GM18508 (cell line): ENCODE results near the gene PPM1G.
"Not testable (repeated sequence)": the region's sequence is repeated elsewhere in the genome, so short reads cannot be mapped to it uniquely, and the experiment has no call there.

Experiments used
- ATAC-seq: cut with Tn5 transposase; IDR thresholded peaks from one replicate; pipeline ENCODE4 v1.9.1; 2021; ENCODE audit warnings: moderate number of reproducible peaks; ENCODE audit not compliant: insufficient read depth, unreplicated experiment

PPM1G gene, protein sequence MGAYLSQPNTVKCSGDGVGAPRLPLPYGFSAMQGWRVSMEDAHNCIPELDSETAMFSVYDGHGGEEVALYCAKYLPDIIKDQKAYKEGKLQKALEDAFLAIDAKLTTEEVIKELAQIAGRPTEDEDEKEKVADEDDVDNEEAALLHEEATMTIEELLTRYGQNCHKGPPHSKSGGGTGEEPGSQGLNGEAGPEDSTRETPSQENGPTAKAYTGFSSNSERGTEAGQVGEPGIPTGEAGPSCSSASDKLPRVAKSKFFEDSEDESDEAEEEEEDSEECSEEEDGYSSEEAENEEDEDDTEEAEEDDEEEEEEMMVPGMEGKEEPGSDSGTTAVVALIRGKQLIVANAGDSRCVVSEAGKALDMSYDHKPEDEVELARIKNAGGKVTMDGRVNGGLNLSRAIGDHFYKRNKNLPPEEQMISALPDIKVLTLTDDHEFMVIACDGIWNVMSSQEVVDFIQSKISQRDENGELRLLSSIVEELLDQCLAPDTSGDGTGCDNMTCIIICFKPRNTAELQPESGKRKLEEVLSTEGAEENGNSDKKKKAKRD

DNA sequence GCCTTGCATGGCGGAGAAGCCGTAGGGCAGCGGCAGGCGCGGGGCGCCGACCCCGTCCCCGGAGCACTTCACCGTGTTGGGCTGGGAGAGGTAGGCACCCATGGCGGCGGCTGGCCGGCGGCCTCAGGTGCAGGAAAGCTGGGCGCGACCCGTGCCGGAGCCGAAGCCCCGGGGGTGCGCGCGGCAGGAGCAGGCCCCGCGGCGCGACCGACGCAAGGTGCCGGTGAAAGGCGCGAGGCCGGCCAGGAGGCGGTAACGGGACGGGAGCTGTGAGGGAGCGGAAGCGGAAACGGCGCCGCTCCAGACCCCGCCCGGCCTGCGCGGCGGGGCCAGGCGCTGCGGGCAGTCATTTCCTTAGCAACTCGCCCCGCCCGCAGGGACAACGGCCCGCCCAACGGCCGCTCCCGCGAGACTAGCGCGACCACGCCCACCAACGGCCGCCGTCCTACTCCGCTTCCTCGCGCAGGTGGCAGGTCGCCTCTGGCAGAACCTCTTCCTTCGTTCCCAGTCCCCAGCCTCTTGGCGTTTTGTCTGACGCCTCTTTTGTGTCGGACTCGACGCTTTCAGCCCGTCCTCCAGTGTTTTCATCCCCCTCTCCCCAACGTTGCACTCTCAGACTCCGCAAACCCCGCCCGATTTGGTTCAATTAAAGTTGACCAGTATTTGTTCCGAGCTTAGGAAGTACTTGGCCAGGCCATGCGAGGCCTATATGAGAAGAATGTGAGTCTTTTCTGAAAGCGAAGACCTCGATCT lies at the start of gene PPM1G:
Gene PPM1G (minus strand): TSS at position 271 of the 753 bp plus-strand sequence. CDS start 169 bp downstream, at position 102.
- peak; percentile 59 for ATAC-seq

DNA sequence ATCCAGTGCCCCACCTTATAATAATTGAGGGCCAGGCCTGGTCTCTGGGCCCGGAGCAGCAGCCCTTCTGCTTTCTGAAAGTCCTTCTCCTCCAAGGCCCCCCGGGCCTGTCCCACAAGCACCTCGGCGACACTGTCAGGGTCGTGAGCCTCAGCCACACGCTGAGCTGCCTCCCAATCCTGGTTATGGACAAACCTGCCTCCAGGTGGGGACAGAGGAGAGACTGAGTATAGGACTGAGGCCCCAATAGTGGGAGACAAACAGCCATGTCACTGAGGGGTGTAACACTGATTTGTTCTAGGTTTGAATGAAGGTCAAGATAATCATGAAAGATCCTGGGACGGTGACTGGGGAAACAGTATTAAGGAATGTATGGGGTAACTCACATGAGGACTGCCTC lies 44.6 kb upstream of the PPM1G start:
- no peak for ATAC-seq

DNA sequence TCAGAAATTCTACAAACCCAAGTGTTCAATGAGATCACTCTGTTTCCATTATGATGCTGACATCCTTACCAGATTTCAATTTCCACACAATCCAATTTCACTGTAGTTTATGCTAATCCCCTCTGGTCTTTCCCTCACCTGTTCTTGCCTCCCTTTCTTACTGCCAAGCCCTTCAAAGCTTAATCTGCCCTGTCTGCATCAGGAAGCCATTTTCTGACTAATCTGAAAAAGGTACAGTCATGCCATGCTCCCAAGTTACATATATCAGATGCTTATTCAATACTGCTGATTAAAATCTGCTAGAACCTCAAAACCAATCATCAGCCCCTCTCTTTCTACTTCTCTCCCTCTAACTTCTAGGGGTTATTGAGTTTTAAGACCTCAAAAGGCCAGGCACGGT lies 41.7 kb upstream of the PPM1G start:
- ATAC-seq: no peak

DNA sequence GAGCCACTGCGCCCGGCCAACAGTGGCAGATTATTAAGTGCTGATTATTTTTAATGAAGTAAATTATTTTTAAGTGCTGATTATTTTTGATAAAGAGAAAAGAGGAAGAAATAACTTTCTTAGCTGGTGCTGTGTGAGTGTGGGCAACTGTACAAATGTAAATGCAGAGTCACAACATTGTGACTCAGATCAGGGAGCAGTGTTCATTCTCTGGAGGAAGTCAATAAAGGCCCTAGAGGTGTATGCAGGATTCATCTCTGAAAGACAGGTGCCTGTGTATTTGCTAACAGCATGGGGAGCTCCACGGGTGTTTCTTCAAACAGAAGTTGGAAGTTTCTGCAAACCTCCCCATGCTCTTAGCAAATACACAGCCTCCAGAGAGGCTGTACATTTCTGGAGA lies 39.0 kb upstream of the PPM1G start:
- no peak for ATAC-seq

DNA sequence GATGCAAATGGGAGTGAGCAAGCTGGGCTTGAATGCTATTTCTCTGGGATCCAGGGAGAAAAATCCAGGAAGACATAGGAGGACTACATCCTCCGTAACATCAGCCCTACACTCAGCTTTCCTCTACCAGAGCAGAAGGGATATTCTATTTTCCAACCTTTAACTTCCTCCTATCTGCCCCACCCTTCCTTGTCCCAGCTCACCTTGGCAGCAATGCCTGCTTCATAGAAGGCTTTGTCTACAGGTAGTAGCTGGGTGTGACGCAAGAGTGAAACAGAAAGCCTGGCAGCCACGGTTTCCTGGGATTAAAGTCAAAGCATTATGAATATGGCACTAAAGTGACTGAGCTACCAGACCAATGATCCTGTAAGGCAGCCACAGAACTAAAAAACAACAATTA lies 36.7 kb upstream of the PPM1G start:
- no peak for ATAC-seq

DNA sequence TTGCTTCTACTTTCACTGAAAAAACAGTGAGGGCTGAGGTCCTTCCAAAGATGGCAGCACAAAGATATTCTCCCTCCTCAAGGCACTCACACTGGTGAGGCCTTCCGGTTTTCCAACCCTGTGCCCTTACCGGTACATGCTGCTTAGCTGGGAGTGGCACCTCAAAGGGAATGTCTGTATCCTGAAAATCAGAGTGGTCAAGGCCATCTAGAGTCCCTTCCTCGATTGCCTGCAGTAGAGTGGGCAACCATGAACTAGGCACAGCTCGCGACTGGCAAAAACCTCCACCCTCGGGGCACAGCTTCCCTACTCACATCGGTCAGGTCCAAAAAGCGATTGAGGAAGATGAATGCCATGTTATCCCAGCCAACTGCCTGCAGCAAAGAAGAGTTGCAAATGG lies 36.2 kb upstream of the PPM1G start:
- ATAC-seq: no peak

DNA sequence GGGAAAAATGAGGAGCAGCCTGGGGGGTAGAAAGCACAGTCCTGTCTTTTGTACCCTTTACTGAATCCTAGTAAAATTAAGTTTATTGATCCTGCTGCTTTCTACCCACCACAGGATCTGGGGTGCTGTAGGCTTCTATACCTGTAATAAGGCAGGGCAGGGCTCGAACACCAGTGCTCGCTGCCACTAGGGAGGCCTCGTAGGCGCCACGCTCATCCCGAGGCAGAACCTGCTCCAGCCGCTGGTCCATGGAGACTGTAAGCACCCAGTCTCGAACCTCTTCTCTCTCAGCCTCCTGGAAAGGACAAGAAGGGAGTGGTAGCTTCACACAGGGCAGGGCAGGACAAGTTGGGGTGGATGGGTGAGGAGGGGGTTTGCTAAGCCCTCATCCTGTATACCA lies 35.8 kb upstream of the PPM1G start:
- no peak for ATAC-seq

DNA sequence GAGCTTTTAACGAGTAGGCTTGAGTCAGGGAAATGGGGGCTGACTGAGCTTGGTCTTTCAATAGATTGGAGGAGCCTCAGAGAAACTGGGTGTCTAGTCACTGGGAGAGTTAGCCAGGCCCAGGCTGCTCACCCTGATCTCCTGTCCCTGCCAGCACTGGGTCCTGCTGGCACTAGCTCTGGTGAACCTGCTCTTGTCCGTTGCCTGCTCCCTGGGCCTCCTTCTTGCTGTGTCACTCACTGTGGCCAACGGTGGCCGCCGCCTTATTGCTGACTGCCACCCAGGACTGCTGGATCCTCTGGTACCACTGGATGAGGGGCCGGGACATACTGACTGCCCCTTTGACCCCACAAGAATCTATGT lies 33.5 kb upstream of the PPM1G start:
- ATAC-seq: no peak

DNA sequence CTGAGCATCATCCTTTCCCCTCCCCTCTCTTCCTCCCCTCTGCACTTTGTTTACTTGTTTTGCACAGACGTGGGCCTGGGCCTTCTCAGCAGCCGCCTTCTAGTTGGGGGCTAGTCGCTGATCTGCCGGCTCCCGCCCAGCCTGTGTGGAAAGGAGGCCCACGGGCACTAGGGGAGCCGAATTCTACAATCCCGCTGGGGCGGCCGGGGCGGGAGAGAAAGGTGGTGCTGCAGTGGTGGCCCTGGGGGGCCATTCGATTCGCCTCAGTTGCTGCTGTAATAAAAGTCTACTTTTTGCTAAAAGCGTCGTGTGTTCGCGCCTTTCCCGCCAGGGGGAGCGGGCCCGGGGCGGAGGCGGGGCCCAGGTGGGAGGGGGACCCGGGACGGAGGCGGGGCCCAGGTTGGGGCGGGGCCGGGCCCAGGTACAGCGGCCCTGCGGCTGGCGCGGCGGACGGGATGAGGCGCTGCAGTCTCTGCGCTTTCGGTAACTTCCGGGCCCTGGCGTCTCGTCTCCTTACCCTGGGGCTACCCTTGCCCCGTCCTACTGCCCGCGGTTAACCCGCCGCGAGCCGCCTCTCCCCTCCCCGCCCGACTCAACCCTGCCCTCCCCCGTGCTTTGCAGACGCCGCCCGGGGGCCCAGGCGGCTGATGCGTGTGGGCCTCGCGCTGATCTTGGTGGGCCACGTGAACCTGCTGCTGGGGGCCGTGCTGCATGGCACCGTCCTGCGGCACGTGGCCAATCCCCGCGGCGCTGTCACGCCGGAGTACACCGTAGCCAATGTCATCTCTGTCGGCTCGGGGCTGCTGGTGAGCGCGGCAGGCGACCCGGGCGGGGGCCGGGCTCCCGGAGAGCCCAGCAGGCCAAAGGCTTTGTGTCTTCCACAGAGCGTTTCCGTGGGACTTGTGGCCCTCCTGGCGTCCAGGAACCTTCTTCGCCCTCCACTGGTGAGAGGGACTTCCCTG lies 32.8 kb upstream of the PPM1G start, which contains the start of gene KRTCAP3:
Gene KRTCAP3 (plus strand): TSS at position 424 of the 962 bp plus-strand sequence. CDS start 32 bp downstream, at position 456.
- no peak for ATAC-seq

DNA sequence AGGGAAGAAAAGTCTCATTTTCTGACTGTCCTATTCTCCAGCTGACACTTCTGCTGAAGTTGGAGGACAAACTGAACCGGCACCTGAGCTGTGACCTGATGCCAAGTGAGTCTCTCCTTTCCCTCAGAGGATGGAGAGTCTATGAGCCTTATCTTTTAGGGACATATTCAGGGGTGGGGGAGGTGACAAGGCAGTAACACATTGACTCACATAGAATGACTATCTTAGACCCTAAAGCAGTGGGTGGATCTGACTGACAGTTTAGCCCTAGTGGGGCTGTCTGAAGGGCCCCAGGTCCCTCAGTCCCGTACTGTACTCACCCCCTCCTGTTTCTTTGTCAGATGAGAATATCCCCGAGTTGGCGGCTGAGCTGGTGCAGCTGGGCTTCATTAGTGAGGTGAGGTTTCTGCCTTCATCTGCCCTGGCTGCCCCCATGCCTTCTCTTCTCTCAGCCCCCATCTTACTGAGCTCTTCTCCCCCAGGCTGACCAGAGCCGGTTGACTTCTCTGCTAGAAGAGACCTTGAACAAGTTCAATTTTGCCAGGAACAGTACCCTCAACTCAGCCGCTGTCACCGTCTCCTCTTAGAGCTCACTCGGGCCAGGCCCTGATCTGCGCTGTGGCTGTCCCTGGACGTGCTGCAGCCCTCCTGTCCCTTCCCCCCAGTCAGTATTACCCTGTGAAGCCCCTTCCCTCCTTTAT lies 32.0 kb upstream of the PPM1G start:
- ATAC-seq: no peak

DNA sequence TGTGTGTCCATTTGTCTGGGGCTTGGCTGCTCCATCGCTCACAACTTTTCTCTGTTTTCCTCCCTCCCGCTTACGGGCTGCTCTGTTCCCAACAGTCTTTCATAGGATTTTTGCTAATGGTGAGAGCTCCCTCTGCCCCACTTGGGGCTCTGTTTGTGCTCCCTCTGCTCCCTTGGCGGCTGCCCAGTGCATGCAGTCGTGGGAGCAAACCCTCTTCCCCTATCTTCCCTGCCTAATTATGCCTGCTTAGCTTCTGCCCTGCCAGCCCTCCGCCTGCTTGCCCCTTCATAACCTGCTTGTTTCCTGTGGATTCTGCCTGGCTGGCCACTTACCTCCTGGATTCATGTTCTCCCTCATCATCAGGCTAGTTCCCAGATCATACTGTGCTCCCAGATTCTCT lies 26.2 kb upstream of the PPM1G start:
- ATAC-seq: no peak

DNA sequence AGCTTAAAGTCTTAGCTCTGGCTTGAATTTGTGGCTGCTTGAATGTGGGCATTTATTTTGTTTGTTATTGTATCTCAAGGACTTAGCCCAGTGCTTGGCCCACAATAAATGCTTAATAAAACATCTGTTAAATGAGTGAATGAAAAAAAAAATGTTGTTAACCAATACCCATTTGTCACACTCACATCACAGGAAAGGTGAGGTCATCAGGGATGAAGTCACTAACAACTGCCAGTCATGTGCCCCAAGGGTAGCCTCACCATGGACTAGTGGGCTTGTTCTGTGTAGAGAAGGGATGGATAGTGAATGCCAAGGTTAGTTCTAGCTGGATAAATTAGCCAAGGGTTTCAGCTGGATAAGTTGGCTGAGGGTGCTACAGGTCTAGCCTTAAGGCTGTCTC lies 22.0 kb upstream of the PPM1G start:
- ATAC-seq: no peak

DNA sequence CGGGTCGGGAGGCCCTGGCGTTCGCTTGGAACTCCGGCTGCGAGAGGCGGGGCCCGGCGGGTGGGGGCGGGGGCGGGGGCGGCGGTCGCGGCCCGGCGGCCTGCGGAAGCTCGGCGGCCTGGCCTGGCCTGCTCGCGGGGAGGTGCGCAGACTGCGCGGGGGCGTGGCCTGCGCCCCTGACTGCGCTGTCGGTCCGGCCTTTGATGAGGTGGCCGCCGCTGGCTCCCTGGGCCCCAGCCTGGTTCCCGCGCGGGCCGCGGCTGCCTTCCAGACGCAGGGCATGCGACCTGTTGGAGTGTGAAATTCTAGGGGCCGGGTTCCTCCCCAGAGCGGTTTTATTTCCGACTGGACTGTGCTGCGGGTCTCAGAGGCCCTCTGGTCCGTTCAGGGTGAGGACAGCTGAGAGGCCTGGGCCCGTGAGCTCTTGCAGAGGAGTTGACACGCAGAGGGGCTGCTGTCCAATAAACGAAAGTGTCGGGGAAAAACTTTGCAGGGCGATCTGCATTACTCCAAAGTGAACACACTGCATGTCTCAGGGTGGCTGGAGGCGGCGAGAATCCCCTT lies 19.7 kb upstream of the PPM1G start:
- ATAC-seq: peak; percentile 21

DNA sequence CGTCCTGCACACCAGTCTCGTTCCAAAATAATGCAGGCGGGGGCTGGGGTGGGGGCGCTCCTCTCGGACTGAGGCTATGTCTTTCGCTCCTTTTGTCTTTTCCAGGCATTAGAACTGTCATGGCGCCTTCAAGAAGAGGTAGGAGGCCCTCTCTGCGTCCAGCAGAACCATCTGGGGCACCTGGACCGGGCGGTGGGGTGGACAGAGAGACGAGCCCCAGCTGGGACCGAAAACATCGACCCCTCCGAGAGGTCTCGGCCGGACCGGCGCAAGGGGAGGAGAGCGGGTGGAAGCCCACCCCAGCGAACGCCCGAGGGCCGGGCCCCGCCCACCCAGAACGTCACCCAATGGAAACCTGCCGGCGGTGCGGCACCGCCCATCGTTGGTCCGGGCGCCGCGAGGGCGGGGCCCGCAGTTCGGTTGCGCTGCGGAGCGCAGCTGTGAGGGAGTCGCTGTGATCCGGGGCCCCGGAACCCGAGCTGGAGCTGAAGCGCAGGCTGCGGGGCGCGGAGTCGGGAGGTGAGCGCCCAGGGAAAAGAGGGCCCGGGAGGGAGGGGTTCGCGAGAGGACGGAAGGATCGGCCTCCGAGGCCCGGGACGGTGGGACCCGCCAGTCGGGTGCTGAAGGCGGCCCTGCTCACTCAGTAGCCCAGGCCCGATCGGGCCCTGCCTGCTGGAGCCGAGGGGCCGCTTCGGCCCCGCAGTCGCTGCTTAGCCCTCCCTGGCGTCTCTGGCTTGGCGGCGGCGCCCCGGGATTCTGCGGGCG lies 19.0 kb upstream of the PPM1G start, which contains the start of gene NRBP1:
Gene NRBP1 (plus strand): TSS at position 419 of the 765 bp plus-strand sequence. CDS start 4,643 bp downstream, outside the sequence.
- peak; percentile 65 for ATAC-seq

DNA sequence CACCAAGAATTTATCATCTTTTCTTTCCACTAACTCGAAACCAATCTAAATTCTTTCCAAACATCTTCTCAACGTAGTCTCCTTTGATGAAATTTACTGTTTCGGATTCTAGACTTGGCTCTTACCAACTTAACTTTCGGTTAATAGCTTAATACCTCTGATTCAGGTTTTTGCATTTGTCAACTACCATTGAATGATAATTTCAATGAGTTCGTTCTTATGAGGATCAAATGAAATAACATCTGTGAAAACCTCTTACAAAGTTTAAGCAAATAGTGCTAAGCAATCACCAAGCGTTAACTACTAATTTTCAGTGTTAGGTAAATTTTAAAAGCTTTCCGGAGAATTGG lies 18.4 kb upstream of the PPM1G start:
- no peak for ATAC-seq

DNA sequence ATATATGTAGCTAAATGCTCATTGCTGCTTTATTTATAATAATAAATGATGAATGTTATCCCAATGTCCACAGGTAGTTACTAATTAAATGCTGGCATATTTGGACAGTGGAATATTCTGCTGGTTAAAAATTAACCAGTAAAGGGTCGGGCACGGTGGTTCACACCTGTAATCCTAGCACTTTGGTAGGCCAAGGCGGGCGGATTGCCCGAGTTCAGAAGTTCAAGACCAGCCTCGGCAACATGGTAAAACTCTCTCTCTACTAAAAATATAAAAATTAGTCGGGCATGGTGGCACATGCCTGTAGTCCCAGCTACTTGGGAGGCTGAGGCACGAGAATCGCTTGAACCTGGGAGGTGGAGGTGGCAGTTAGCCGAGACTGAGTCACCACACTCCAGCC lies 15.6 kb upstream of the PPM1G start:
- not testable (repeated sequence) for ATAC-seq

DNA sequence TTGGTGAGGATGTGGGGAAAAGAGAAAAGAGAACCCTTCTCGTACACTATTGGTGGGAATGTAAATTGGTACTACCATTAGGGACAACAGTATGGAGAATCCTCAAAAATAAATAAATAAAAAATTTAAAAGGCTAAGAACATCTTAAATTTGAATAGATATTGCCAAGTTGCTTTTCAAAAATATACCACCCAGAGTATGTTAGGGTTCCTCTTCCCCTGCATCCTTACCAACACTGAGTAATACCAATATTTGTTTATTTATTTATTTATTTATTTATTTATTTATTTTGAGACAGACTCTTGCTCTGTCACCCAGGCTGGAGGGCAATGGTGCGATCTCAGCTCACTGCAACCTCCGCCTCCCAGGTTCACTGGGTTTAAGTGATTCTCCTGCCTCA lies 13.6 kb upstream of the PPM1G start:
- ATAC-seq: no peak

DNA sequence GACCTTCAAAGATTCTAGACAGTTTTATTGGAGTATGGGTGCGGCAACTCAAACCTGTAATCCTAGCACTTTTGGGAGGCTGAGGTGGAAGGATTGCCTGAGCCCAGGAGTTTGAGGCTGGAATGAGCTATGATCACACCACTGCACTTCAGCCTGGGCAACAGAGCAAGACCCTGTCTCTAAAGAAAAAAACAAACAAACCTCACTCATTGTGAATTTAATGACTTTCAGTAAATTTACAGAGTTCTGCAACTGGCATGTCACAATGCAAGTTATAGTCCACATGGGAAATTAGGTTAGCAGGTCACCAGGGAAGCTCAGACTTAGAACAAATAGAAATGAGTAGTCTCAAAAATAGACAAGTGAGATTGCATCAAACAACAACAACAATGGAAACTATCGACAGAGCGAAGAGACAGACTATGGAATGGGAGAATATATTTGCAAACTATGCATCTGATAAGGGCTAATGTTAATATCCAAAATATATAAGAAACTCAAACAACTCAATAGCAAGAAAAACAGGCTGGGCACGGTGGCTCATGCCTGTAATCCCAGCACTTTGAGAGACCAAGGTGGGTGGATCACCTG lies 12.4 kb upstream of the PPM1G start:
- no peak for ATAC-seq
